Measurements from ENCODE around the gene SHC4. TPM values are rescaled to one million over a fixed set of nuclear protein-coding genes. Genes with fewer than 3 reads are reported as not detected.

SHC4 gene
- total and polyA plus RNA-seq, 7 experiments from 2014 or later, result 1.2 TPM; not detected in 6

- Mint-ChIP-seq H3K4me3 (no peak overlapping the region), H3K27ac (no peak overlapping the region), H3K9me3 (peaks cover 0 to 6% (median 0%) of the 10 kb centered on the region in 11 donors), H3K27me3 (peaks cover 2 to 58% (median 12%) of the 10 kb centered on the region in 5 donors), H3K36me3 (peaks cover 0 to 6% (median 0%) of the 10 kb centered on the region in 5 donors), H3K4me1 (peaks cover 0 to 6% (median 0%) of the 10 kb centered on the region in 7 donors)
- POLR2A ChIA-PET, result no interaction called here
- no peak overlapping the region for H3K4me3 ChIP-seq (ENCODE audit: low read length)
- H3K27ac ChIP-seq (ENCODE audit: low read depth, low read length), result no peak overlapping the region
- intact Hi-C loops (cut with micrococcal nuclease), result no loop called here
- H3K4me1 ChIP-seq (ENCODE audit: control insufficient read depth in 2 of 2, insufficient read depth in 2 of 2, low read length in 2 of 2), result no peaks in the 10 kb centered on the region
- DNase-seq, result no peak
- H3K36me3 ChIP-seq (ENCODE audit: control insufficient read depth in 2 of 3, insufficient read depth in 3 of 3, low read length in 3 of 3), result no peaks in the 10 kb centered on the region
- ATAC-seq, result no peak
- H3K9me3 ChIP-seq (ENCODE audit: control insufficient read depth in 2 of 3, low read length in 3 of 3), result no peaks in the 10 kb centered on the region
- CTCF ChIA-PET, result no interaction called here
- H3K27me3 ChIP-seq (ENCODE audit: control insufficient read depth in 2 of 2, insufficient read depth in 2 of 2, low read length in 2 of 2), result no peaks in the 10 kb centered on the region
Measured at GRCh38 chr15:48936666-48937065, 27.1 kb downstream of the SHC4 start.

- ATAC-seq (no peak), DNase-seq (no peak)
- H3K27me3 Mint-ChIP-seq, result peaks cover 0 to 44% (median 11%) of the 10 kb centered on the region in 5 donors
- H3K36me3 Mint-ChIP-seq, result peaks cover 0 to 6% (median 0%) of the 10 kb centered on the region in 5 donors
- no peaks in the 10 kb centered on the region for H3K4me1 ChIP-seq (ENCODE audit: control insufficient read depth in 2 of 2, insufficient read depth in 2 of 2, low read length in 2 of 2)
- H3K9me3 Mint-ChIP-seq, result peaks cover 0 to 5% (median 0%) of the 10 kb centered on the region in 11 donors
- H3K4me3 Mint-ChIP-seq, result no peak overlapping the region
- no peak overlapping the region for H3K4me3 ChIP-seq (ENCODE audit: low read length)
- no peak overlapping the region for H3K27ac Mint-ChIP-seq
- intact Hi-C loops (cut with micrococcal nuclease), result no loop called here
- ChIA-PET POLR2A (no interaction called here), CTCF (no interaction called here)
- no peaks in the 10 kb centered on the region for H3K9me3 ChIP-seq (ENCODE audit: control insufficient read depth in 2 of 3, low read length in 3 of 3)
- H3K27me3 ChIP-seq (ENCODE audit: control insufficient read depth in 2 of 2, insufficient read depth in 2 of 2, low read length in 2 of 2), result no peaks in the 10 kb centered on the region
- no peak overlapping the region for H3K27ac ChIP-seq (ENCODE audit: low read depth, low read length)
- peaks cover 0 to 6% (median 0%) of the 10 kb centered on the region in 7 donors for H3K4me1 Mint-ChIP-seq
- no peaks in the 10 kb centered on the region for H3K36me3 ChIP-seq (ENCODE audit: control insufficient read depth in 2 of 3, insufficient read depth in 3 of 3, low read length in 3 of 3)
Measured at GRCh38 chr15:48935236-48935635, 28.5 kb downstream of the SHC4 start.

GRCh38 chr15:48930735-48931134 is 33.0 kb downstream of the SHC4 start:
- Mint-ChIP-seq H3K9me3 (peaks cover 0 to 5% (median 0%) of the 10 kb centered on the region in 11 donors), H3K27me3 (peaks cover 2 to 50% (median 21%) of the 10 kb centered on the region in 5 donors), H3K4me3 (no peak overlapping the region), H3K4me1 (peaks cover 0 to 35% (median 0%) of the 10 kb centered on the region in 7 donors), H3K36me3 (peaks cover 0 to 4% (median 0%) of the 10 kb centered on the region in 5 donors), H3K27ac (no peak overlapping the region)
- no peaks in the 10 kb centered on the region for H3K36me3 ChIP-seq (ENCODE audit: control insufficient read depth in 2 of 3, insufficient read depth in 3 of 3, low read length in 3 of 3)
- intact Hi-C loops (cut with micrococcal nuclease), result no loop called here
- no peak overlapping the region for H3K4me3 ChIP-seq (ENCODE audit: low read length)
- no peaks in the 10 kb centered on the region for H3K4me1 ChIP-seq (ENCODE audit: control insufficient read depth in 2 of 2, insufficient read depth in 2 of 2, low read length in 2 of 2)
- ChIA-PET CTCF (no interaction called here), POLR2A (no interaction called here)
- no peaks in the 10 kb centered on the region for H3K9me3 ChIP-seq (ENCODE audit: control insufficient read depth in 2 of 3, low read length in 3 of 3)
- ATAC-seq (no peak), DNase-seq (no peak)
- H3K27me3 ChIP-seq (ENCODE audit: control insufficient read depth in 2 of 2, insufficient read depth in 2 of 2, low read length in 2 of 2), result no peaks in the 10 kb centered on the region
- H3K27ac ChIP-seq (ENCODE audit: low read depth, low read length), result no peak overlapping the region

GRCh38 chr15:48929661-48930060 is 34.1 kb downstream of the SHC4 start:
- no peaks in the 10 kb centered on the region for H3K27me3 ChIP-seq (ENCODE audit: control insufficient read depth in 2 of 2, insufficient read depth in 2 of 2, low read length in 2 of 2)
- intact Hi-C loops (cut with micrococcal nuclease), result loop anchor here in 1 of 2 donors (5.0 kb wide), 3 partner anchors 33 to 52 kb away; partner anchors contain the start of genes EID1 and SHC4
- ATAC-seq (no peak), DNase-seq (no peak)
- CTCF ChIA-PET, result no interaction called here
- no peaks in the 10 kb centered on the region for H3K4me1 ChIP-seq (ENCODE audit: control insufficient read depth in 2 of 2, insufficient read depth in 2 of 2, low read length in 2 of 2)
- Mint-ChIP-seq H3K27ac (no peak overlapping the region), H3K4me1 (peaks cover 0 to 44% (median 0%) of the 10 kb centered on the region in 7 donors), H3K36me3 (peaks cover 0 to 4% (median 0%) of the 10 kb centered on the region in 5 donors), H3K9me3 (peaks cover 0 to 5% (median 0%) of the 10 kb centered on the region in 11 donors), H3K27me3 (peaks cover 0 to 45% (median 23%) of the 10 kb centered on the region in 5 donors), H3K4me3 (no peak overlapping the region)
- POLR2A ChIA-PET, result no interaction called here
- no peaks in the 10 kb centered on the region for H3K36me3 ChIP-seq (ENCODE audit: control insufficient read depth in 2 of 3, insufficient read depth in 3 of 3, low read length in 3 of 3)
- H3K4me3 ChIP-seq (ENCODE audit: low read length), result no peak overlapping the region
- no peaks in the 10 kb centered on the region for H3K9me3 ChIP-seq (ENCODE audit: control insufficient read depth in 2 of 3, low read length in 3 of 3)
- H3K27ac ChIP-seq (ENCODE audit: low read depth, low read length), result no peak overlapping the region

- Mint-ChIP-seq H3K27me3 (peaks cover 0 to 46% (median 22%) of the 10 kb centered on the region in 5 donors), H3K36me3 (peaks cover 0 to 4% (median 0%) of the 10 kb centered on the region in 5 donors), H3K9me3 (peaks cover 0 to 5% (median 0%) of the 10 kb centered on the region in 11 donors), H3K4me1 (peaks cover 0 to 44% (median 0%) of the 10 kb centered on the region in 7 donors), H3K27ac (peak overlapping the region in 1 of 9 donors; percentile 54), H3K4me3 (peak overlapping the region in 1 of 10 donors; percentile 18)
- CTCF ChIA-PET, result no interaction called here
- no peaks in the 10 kb centered on the region for H3K4me1 ChIP-seq (ENCODE audit: control insufficient read depth in 2 of 2, insufficient read depth in 2 of 2, low read length in 2 of 2)
- H3K36me3 ChIP-seq (ENCODE audit: control insufficient read depth in 2 of 3, insufficient read depth in 3 of 3, low read length in 3 of 3), result no peaks in the 10 kb centered on the region
- ATAC-seq, result no peak
- H3K4me3 ChIP-seq (ENCODE audit: low read length), result no peak overlapping the region
- no peaks in the 10 kb centered on the region for H3K27me3 ChIP-seq (ENCODE audit: control insufficient read depth in 2 of 2, insufficient read depth in 2 of 2, low read length in 2 of 2)
- no peak overlapping the region for H3K27ac ChIP-seq (ENCODE audit: low read depth, low read length)
- POLR2A ChIA-PET, result interaction anchor here (0.6 kb wide), 1 partner anchor 49 kb away, joined by 4 read pairs; no protein-coding TSS in a partner anchor
- intact Hi-C loops (cut with micrococcal nuclease), result loop anchor here in 1 of 2 donors (5.0 kb wide), 3 partner anchors 33 to 52 kb away; partner anchors contain the start of genes EID1 and SHC4
- peak in 1 of 9 donors; percentile 66 for DNase-seq
- no peaks in the 10 kb centered on the region for H3K9me3 ChIP-seq (ENCODE audit: control insufficient read depth in 2 of 3, low read length in 3 of 3)
Measured at GRCh38 chr15:48928877-48929538, 34.7 kb downstream of the SHC4 start.

- peak in 1 of 9 donors; percentile 40 for DNase-seq
- H3K4me1 ChIP-seq (ENCODE audit: control insufficient read depth in 2 of 2, insufficient read depth in 2 of 2, low read length in 2 of 2), result no peaks in the 10 kb centered on the region
- Mint-ChIP-seq H3K27ac (peak overlapping the region in 1 of 9 donors; percentile 79), H3K4me1 (peaks cover 0 to 42% (median 0%) of the 10 kb centered on the region in 7 donors), H3K9me3 (peaks cover 0 to 2% (median 0%) of the 10 kb centered on the region in 11 donors), H3K4me3 (peak overlapping the region in 1 of 10 donors; percentile 11), H3K36me3 (peaks cover 0 to 6% (median 0%) of the 10 kb centered on the region in 5 donors), H3K27me3 (peaks cover 0 to 42% (median 28%) of the 10 kb centered on the region in 5 donors)
- H3K4me3 ChIP-seq (ENCODE audit: low read length), result no peak overlapping the region
- no peak for ATAC-seq
- H3K9me3 ChIP-seq (ENCODE audit: control insufficient read depth in 2 of 3, low read length in 3 of 3), result no peaks in the 10 kb centered on the region
- POLR2A ChIA-PET, result no interaction called here
- H3K27ac ChIP-seq (ENCODE audit: low read depth, low read length), result no peak overlapping the region
- intact Hi-C loops (cut with micrococcal nuclease), result loop anchor here in 1 of 2 donors (5.0 kb wide), 3 partner anchors 33 to 48 kb away; partner anchors contain the start of genes EID1 and SHC4
- H3K36me3 ChIP-seq (ENCODE audit: control insufficient read depth in 2 of 3, insufficient read depth in 3 of 3, low read length in 3 of 3), result no peaks in the 10 kb centered on the region
- CTCF ChIA-PET, result interaction anchor here (1.3 kb wide), 1 partner anchor 50 kb away, joined by 3 read pairs; no protein-coding TSS in a partner anchor
- H3K27me3 ChIP-seq (ENCODE audit: control insufficient read depth in 2 of 2, insufficient read depth in 2 of 2, low read length in 2 of 2), result no peaks in the 10 kb centered on the region
Measured at GRCh38 chr15:48925714-48926223, 38.0 kb downstream of the SHC4 start.
